DND-41 (cell line): ENCODE measurements around the gene TUBGCP4.

Source experiments
- EZH2 ChIP-seq: IDR thresholded peaks from 3 replicates; pipeline ENCODE4 v1.6.1; 2012; ENCODE audit warnings: borderline replicate concordance, low read depth, mild to moderate bottlenecking, moderate library complexity, low read length, inconsistent platforms; ENCODE audit not compliant: severe bottlenecking
- TF ChIP-seq, protein P1 (sequence below): IDR thresholded peaks from 2 replicates; pipeline ENCODE4 v1.5.1; 2012; ENCODE audit warnings: borderline replicate concordance, low read length, moderate library complexity, mild to moderate bottlenecking; ENCODE audit not compliant: poor library complexity, severe bottlenecking; ENCODE audit errors: extremely low read depth

DNA sequence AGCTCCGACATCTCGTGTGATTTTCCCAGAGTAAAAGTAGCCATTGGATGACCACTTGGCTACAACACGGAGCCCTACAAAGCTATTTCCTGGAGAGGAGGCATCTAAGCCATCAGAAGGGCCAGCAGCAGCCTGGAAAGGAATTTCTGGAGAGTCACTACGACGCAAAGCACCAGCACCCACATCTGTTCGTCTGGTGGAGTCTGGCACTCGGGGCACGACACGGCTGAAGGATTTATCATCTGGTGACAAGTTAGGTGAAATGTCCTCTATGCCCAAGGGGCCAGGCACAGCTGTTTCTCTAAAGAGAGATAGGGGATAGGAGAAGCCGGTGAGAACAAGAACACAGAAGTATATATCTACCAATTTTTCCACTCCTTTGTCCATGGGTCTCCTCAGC, 49.5 kb downstream of the TUBGCP4 start:
- TF ChIP-seq, protein P1, sequence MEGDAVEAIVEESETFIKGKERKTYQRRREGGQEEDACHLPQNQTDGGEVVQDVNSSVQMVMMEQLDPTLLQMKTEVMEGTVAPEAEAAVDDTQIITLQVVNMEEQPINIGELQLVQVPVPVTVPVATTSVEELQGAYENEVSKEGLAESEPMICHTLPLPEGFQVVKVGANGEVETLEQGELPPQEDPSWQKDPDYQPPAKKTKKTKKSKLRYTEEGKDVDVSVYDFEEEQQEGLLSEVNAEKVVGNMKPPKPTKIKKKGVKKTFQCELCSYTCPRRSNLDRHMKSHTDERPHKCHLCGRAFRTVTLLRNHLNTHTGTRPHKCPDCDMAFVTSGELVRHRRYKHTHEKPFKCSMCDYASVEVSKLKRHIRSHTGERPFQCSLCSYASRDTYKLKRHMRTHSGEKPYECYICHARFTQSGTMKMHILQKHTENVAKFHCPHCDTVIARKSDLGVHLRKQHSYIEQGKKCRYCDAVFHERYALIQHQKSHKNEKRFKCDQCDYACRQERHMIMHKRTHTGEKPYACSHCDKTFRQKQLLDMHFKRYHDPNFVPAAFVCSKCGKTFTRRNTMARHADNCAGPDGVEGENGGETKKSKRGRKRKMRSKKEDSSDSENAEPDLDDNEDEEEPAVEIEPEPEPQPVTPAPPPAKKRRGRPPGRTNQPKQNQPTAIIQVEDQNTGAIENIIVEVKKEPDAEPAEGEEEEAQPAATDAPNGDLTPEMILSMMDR, result no peak
- no peak for TF ChIP-seq EZH2
